ENCODE data around the gene CEBPA. TPM values are rescaled to one million over a fixed set of nuclear protein-coding genes. Genes with fewer than 3 reads are reported as not detected.

The CEBPA gene
- total RNA-seq, 1 donor from 2014 or later: 0.51 TPM

- POLR2A ChIA-PET: no interaction called here
- Mint-ChIP-seq H3K36me3 (ENCODE audit: low read depth) (no peaks in the 10 kb centered on the region), H3K27ac (no peak overlapping the region), H3K27me3 (peaks cover 7% of the 10 kb centered on the region), H3K4me3 (no peak overlapping the region), H3K9me3 (no peaks in the 10 kb centered on the region), H3K4me1 (no peaks in the 10 kb centered on the region)
- CTCF ChIA-PET: no interaction called here
- TF ChIP-seq, protein P1, sequence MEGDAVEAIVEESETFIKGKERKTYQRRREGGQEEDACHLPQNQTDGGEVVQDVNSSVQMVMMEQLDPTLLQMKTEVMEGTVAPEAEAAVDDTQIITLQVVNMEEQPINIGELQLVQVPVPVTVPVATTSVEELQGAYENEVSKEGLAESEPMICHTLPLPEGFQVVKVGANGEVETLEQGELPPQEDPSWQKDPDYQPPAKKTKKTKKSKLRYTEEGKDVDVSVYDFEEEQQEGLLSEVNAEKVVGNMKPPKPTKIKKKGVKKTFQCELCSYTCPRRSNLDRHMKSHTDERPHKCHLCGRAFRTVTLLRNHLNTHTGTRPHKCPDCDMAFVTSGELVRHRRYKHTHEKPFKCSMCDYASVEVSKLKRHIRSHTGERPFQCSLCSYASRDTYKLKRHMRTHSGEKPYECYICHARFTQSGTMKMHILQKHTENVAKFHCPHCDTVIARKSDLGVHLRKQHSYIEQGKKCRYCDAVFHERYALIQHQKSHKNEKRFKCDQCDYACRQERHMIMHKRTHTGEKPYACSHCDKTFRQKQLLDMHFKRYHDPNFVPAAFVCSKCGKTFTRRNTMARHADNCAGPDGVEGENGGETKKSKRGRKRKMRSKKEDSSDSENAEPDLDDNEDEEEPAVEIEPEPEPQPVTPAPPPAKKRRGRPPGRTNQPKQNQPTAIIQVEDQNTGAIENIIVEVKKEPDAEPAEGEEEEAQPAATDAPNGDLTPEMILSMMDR (IDR thresholded peaks at IDR 0.05): no peak
- intact Hi-C loops (cut with micrococcal nuclease): no loop called here
- no peak for ATAC-seq (ENCODE audit: low read depth)
- no peak for DNase-seq
Measured at GRCh38 chr19:33270769-33271168, 31.6 kb downstream of the CEBPA start.

GRCh38 chr19:33269016-33269415, 33.3 kb downstream of the CEBPA start:
- peaks cover 7% of the 10 kb centered on the region for H3K27me3 Mint-ChIP-seq
- H3K9me3 Mint-ChIP-seq: no peaks in the 10 kb centered on the region
- ChIA-PET CTCF (interaction anchor here (0.7 kb wide), 1 partner anchor 206 kb away, joined by 3 read pairs; no protein-coding TSS in a partner anchor), POLR2A (no interaction called here)
- DNase-seq (no peak), ATAC-seq (ENCODE audit: low read depth) (no peak)
- TF ChIP-seq, protein P1 (IDR thresholded peaks at IDR 0.05): no peak
- H3K4me3 Mint-ChIP-seq: no peak overlapping the region
- H3K27ac Mint-ChIP-seq: no peak overlapping the region
- H3K4me1 Mint-ChIP-seq: no peaks in the 10 kb centered on the region
- H3K36me3 Mint-ChIP-seq (ENCODE audit: low read depth): no peaks in the 10 kb centered on the region
- intact Hi-C loops (cut with micrococcal nuclease): no loop called here

GRCh38 chr19:33268162-33268991, 34.0 kb downstream of the CEBPA start:
- intact Hi-C loops (cut with micrococcal nuclease): no loop called here
- no peaks in the 10 kb centered on the region for H3K9me3 Mint-ChIP-seq
- ATAC-seq (ENCODE audit: low read depth) (no peak), DNase-seq (no peak)
- no peak overlapping the region for H3K4me3 Mint-ChIP-seq
- no peaks in the 10 kb centered on the region for H3K36me3 Mint-ChIP-seq (ENCODE audit: low read depth)
- no peak overlapping the region for H3K27ac Mint-ChIP-seq
- ChIA-PET CTCF (no interaction called here), POLR2A (no interaction called here)
- TF ChIP-seq, protein P1 (IDR thresholded peaks at IDR 0.05): no peak
- no peaks in the 10 kb centered on the region for H3K4me1 Mint-ChIP-seq
- peaks cover 8% of the 10 kb centered on the region for H3K27me3 Mint-ChIP-seq

DNA sequence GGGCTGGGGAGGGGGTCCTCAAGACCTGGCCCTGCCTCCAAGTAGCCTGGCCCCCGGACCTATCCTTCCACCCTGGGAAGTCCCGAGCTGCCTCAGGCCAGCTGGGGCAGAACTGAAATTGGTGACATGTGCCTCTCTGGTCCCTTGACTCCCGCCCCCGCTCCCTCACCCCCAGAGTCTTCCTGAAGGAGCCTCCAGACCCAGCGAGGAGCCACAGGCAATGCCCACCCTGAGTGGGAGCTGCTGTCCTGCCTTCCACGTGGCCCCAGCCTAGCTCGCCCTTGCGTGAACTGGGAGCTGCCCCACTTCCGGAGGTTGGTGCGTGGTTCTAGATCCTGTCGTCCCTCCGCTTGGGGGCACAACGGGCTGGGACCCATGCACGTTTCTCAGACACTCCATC, 34.6 kb downstream of the CEBPA start:
- TF ChIP-seq, protein P1 (IDR thresholded peaks at IDR 0.05): no peak
- Mint-ChIP-seq H3K36me3 (ENCODE audit: low read depth) (no peaks in the 10 kb centered on the region), H3K9me3 (no peaks in the 10 kb centered on the region), H3K27me3 (peaks cover 4% of the 10 kb centered on the region), H3K4me3 (no peak overlapping the region), H3K27ac (no peak overlapping the region), H3K4me1 (no peaks in the 10 kb centered on the region)
- POLR2A ChIA-PET: no interaction called here
- DNase-seq (no peak), ATAC-seq (ENCODE audit: low read depth) (no peak)
- intact Hi-C loops (cut with micrococcal nuclease): no loop called here
- CTCF ChIA-PET: no interaction called here

GRCh38 chr19:33266974-33267484, 35.3 kb downstream of the CEBPA start:
- DNase-seq: no peak
- CTCF ChIA-PET: no interaction called here
- POLR2A ChIA-PET: no interaction called here
- no peak overlapping the region for H3K4me3 Mint-ChIP-seq
- H3K36me3 Mint-ChIP-seq (ENCODE audit: low read depth): no peaks in the 10 kb centered on the region
- peaks cover 8% of the 10 kb centered on the region for H3K27me3 Mint-ChIP-seq
- TF ChIP-seq, protein P1 (IDR thresholded peaks at IDR 0.05): no peak
- ATAC-seq (ENCODE audit: low read depth): no peak
- H3K4me1 Mint-ChIP-seq: no peaks in the 10 kb centered on the region
- intact Hi-C loops (cut with micrococcal nuclease): no loop called here
- H3K27ac Mint-ChIP-seq: no peak overlapping the region
- no peaks in the 10 kb centered on the region for H3K9me3 Mint-ChIP-seq

All from activated B cell treated with CpG ODN at 0.5 μM for 24 hours (primary cell).